NT2/D1 (cell line): ENCODE data around the gene DAPL1.
"Not testable (repeated sequence)": the region's sequence is repeated elsewhere in the genome, so short reads cannot be mapped to it uniquely, and the experiment has no call there.

Experiments
- YY1 ChIP-seq: IDR thresholded peaks from 2 replicates; pipeline ENCODE4 v1.6.1; 2011; ENCODE audit not compliant: insufficient read length, insufficient read depth
- ZNF274 ChIP-seq: IDR thresholded peaks from 2 replicates; pipeline ENCODE4 v1.6.1; 2011; ENCODE audit warnings: mild to moderate bottlenecking, low read depth, low read length

- not testable (repeated sequence) for TF ChIP-seq YY1, ZNF274
Measured at GRCh38 chr2:158860179-158860578, 65.1 kb downstream of the DAPL1 start.
